ENCODE results near the gene PRC1.

Gene PRC1

DNA sequence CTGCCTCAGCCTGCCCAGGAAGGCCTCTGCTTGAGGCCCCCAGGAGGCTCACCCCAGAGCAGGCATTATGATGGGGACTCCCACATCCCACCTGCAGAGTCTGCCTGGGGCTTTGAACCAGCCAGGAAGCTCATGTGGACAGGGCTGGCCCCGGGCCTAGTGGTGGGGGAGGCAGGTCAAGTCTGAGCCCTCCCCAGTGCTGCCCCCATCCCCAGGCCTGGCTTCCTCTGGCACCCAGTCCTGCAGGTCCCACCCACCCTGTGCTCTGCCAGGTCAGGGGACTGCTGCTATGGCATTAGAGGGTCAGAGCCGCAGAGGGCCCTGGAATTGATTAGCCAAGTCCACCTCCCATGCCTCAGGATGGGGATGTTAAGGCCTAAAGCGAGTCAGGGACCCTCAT, 45.7 kb upstream of the PRC1 start:
- Histone ChIP-seq H3K9me3 (ENCODE audit: insufficient read depth, low read length) (no peaks in the 10 kb centered on the region), H4K20me1 (ENCODE audit: low read depth, low read length) (no peaks in the 10 kb centered on the region), H3K9ac (ENCODE audit: low read length) (no peak overlapping the region), H2AFZ (ENCODE audit: low read depth, low read length, severe bottlenecking) (no peak overlapping the region), H3K27me3 (ENCODE audit: low read length) (no peaks in the 10 kb centered on the region), H3K9me2 (replicated peaks; ENCODE audit: insufficient read depth, low read length) (no peaks in the 10 kb centered on the region), H3F3A (ENCODE audit: insufficient read depth) (no peaks in the 10 kb centered on the region), H3K4me2 (ENCODE audit: low read depth, low read length, poor library complexity, severe bottlenecking) (no peak overlapping the region), H3K79me2 (ENCODE audit: insufficient read depth, low read length) (no peaks in the 10 kb centered on the region), H3K27ac (ENCODE audit: low read depth, low read length) (no peak overlapping the region), H3K36me3 (ENCODE audit: low read length) (no peaks in the 10 kb centered on the region), H3K4me3 (ENCODE audit: insufficient read depth, low read length, poor library complexity, severe bottlenecking) (no peak overlapping the region)
- TF ChIP-seq EZH2phosphoT487 (conservative IDR thresholded peaks at IDR 0.05; ENCODE audit: low read length) (no peak), CTCF (IDR thresholded peaks at IDR 0.05; ENCODE audit: insufficient read depth, low read length, poor library complexity, severe bottlenecking) (no peak)

DNA sequence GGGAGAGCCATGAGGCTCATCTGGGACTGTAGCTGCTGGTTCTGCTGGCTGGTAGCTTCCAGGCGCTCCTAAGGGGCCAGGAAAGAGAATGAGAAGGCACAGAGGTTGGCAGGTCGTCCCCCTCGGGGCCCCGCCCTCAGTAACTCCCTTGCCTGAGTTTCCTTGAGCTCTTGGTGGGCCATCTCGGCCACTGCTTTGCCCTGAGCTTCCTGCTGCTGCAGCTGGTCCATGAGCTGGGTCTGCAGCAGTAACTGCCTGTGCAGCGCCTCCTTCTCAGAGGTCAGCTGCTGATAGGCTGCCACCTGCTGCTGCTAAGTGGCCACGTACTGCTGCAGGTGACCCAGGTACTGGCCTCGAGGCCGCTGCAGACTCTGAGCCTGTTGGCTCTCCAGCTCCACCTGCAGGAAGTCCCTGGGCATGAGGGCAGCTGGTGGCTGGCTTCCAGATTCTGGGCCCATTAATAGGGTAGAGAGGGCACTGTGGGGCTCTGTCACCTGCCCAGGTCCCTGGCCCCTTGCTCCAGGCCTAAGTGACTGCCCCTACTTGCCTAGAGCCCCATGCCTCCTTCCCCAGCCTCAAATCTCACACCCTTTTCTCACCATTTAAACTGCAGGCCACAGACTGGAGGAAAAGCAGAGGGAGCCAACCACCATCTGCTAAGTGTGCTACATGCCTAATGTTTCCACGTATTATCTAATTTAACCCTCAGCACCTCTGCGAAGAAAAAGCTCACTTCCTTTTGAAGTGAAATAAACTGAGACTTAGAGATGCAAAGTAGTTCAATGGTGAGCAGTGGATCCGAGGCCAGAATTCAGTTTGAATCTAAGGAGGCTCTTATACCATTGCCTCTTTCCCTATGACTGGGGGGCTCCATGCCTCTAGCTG, 38.8 kb upstream of the PRC1 start:
- no peaks in the 10 kb centered on the region for H4K20me1 ChIP-seq (ENCODE audit: low read depth, low read length)
- H3K36me3 ChIP-seq (ENCODE audit: low read length): no peaks in the 10 kb centered on the region
- no peak overlapping the region for H3K9ac ChIP-seq (ENCODE audit: low read length)
- no peaks in the 10 kb centered on the region for H3K9me2 ChIP-seq (replicated peaks; ENCODE audit: insufficient read depth, low read length)
- H3K4me2 ChIP-seq (ENCODE audit: low read depth, low read length, poor library complexity, severe bottlenecking): no peak overlapping the region
- TF ChIP-seq EZH2phosphoT487 (conservative IDR thresholded peaks at IDR 0.05; ENCODE audit: low read length) (no peak), CTCF (IDR thresholded peaks at IDR 0.05; ENCODE audit: insufficient read depth, low read length, poor library complexity, severe bottlenecking) (peak; percentile 63)
- no peaks in the 10 kb centered on the region for H3F3A ChIP-seq (ENCODE audit: insufficient read depth)
- H3K4me3 ChIP-seq (ENCODE audit: insufficient read depth, low read length, poor library complexity, severe bottlenecking): no peak overlapping the region
- H2AFZ ChIP-seq (ENCODE audit: low read depth, low read length, severe bottlenecking): no peak overlapping the region
- no peaks in the 10 kb centered on the region for H3K27me3 ChIP-seq (ENCODE audit: low read length)
- H3K27ac ChIP-seq (ENCODE audit: low read depth, low read length): no peak overlapping the region
- no peaks in the 10 kb centered on the region for H3K9me3 ChIP-seq (ENCODE audit: insufficient read depth, low read length)
- H3K79me2 ChIP-seq (ENCODE audit: insufficient read depth, low read length): no peaks in the 10 kb centered on the region

- no peaks in the 10 kb centered on the region for H3K9me3 ChIP-seq (ENCODE audit: insufficient read depth, low read length)
- no peaks in the 10 kb centered on the region for H3K27me3 ChIP-seq (ENCODE audit: low read length)
- H2AFZ ChIP-seq (ENCODE audit: low read depth, low read length, severe bottlenecking): no peak overlapping the region
- H3F3A ChIP-seq (ENCODE audit: insufficient read depth): no peaks in the 10 kb centered on the region
- TF ChIP-seq EZH2phosphoT487 (conservative IDR thresholded peaks at IDR 0.05; ENCODE audit: low read length) (no peak), CTCF (IDR thresholded peaks at IDR 0.05; ENCODE audit: insufficient read depth, low read length, poor library complexity, severe bottlenecking) (no peak)
- no peak overlapping the region for H3K9ac ChIP-seq (ENCODE audit: low read length)
- no peaks in the 10 kb centered on the region for H3K36me3 ChIP-seq (ENCODE audit: low read length)
- no peak overlapping the region for H3K4me2 ChIP-seq (ENCODE audit: low read depth, low read length, poor library complexity, severe bottlenecking)
- H3K27ac ChIP-seq (ENCODE audit: low read depth, low read length): no peak overlapping the region
- H3K4me3 ChIP-seq (ENCODE audit: insufficient read depth, low read length, poor library complexity, severe bottlenecking): no peak overlapping the region
- no peaks in the 10 kb centered on the region for H3K9me2 ChIP-seq (replicated peaks; ENCODE audit: insufficient read depth, low read length)
- no peaks in the 10 kb centered on the region for H4K20me1 ChIP-seq (ENCODE audit: low read depth, low read length)
- no peaks in the 10 kb centered on the region for H3K79me2 ChIP-seq (ENCODE audit: insufficient read depth, low read length)
Measured at GRCh38 chr15:91031796-91032195, 37.5 kb upstream of the PRC1 start.

Data from SU-DHL-6 (cell line).